RWPE1 (cell line): ENCODE data around the gene GMEB2.

Source experiments
- CTCF ChIA-PET: fragments of 350-600 bp; sonication (Branson Sonifier 250); formaldehyde crosslinking; extraction: SDS; loops from one replicate; lab custom pipeline; 2021; lab: Yijun Ruan, JAX
- POLR2A ChIA-PET: fragments of 400-600 bp; formaldehyde crosslinking; extraction: SDS; loops from one replicate; lab custom pipeline; 2020; ENCODE audit warnings: antibody characterized with exemption; ENCODE audit not compliant: low non-redundant PET; lab: Yijun Ruan, JAX
- DNase-seq: peaks from one replicate; pipeline ENCODE4 v3.0.0; 2012; ENCODE audit warnings: low spot score
- H3K27ac ChIP-seq: fragments of 450-650 bp; 2 replicates; pipeline ENCODE4 v1.5.1; 2017
- TF ChIP-seq, protein P1 (sequence below): fragments of 450-650 bp; conservative IDR thresholded peaks from 2 replicates; pipeline ENCODE4 v1.5.1; 2017; ENCODE audit warnings: low read depth, mild to moderate bottlenecking

Gene GMEB2

GRCh38 chr20:63568170-63568981 is 58.5 kb downstream of the GMEB2 start:
- TF ChIP-seq, protein P1, sequence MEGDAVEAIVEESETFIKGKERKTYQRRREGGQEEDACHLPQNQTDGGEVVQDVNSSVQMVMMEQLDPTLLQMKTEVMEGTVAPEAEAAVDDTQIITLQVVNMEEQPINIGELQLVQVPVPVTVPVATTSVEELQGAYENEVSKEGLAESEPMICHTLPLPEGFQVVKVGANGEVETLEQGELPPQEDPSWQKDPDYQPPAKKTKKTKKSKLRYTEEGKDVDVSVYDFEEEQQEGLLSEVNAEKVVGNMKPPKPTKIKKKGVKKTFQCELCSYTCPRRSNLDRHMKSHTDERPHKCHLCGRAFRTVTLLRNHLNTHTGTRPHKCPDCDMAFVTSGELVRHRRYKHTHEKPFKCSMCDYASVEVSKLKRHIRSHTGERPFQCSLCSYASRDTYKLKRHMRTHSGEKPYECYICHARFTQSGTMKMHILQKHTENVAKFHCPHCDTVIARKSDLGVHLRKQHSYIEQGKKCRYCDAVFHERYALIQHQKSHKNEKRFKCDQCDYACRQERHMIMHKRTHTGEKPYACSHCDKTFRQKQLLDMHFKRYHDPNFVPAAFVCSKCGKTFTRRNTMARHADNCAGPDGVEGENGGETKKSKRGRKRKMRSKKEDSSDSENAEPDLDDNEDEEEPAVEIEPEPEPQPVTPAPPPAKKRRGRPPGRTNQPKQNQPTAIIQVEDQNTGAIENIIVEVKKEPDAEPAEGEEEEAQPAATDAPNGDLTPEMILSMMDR: no peak
- POLR2A ChIA-PET: interaction anchor here (0.6 kb wide), 1 partner anchor 89 kb away, joined by 3 read pairs; no protein-coding TSS in a partner anchor
- CTCF ChIA-PET: interaction anchor here (1.7 kb wide), 1 partner anchor 30 kb away, joined by 7 read pairs; no protein-coding TSS in a partner anchor
- H3K27ac ChIP-seq: peak overlapping the region; percentile 34
- DNase-seq: no peak

DNA sequence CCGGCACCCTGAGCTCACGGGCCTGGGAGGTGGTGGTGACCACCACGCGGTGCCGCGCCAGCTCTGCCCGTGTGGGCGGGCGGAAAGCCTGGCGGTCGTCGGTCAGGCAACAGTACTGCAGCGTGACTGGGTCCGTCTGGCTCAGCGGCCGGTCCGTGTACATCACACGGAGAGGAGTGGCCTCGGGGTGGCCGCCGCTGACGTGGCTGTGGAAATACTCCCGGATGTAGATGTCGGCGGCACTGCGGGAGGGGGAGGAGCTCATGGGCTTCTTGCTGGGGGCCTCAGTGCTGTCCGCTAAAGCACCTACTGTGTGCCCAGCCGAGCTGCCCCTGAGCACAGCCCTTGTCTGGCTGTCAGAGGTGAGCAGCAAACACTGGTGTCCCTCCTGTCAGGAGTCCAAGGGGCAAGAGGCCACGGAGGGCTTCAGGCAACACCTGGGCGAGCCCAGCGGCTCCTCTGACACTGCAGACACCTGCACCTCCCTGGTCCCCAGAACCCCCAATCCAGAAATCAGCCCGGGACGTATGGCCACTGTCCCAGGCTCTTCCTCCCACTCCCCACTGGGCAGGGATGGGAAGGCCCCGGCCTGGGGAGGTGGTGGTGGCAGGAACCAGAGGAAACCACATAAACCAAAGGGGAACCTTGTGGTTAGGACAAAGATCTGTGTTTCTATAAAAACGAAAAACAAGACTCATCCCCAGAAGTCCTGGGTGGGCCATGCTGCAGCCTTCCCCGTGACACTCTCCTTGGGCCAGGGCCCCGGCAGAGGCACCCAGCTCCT is 59.3 kb downstream of the GMEB2 start:
- TF ChIP-seq, protein P1: no peak
- POLR2A ChIA-PET: interaction anchor here (0.9 kb wide), 1 partner anchor 15 kb away, joined by 4 read pairs; no protein-coding TSS in a partner anchor
- H3K27ac ChIP-seq: peak overlapping the region; percentile 34
- DNase-seq: no peak
- CTCF ChIA-PET: interaction anchor here (1.7 kb wide), 1 partner anchor 29 kb away, joined by 7 read pairs; no protein-coding TSS in a partner anchor

DNA sequence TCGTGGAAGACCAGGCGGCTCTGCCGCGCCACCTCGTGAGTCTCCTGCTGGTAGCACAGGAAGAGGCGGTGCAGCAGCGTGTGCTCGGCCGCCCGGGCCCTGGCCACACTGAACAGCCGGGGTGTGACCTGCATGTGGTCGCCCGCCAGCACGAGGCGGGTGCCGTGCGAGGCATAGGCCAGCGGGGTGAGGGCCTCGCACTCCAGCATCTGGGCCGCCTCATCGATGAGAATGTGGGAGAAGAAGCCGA is 59.8 kb downstream of the GMEB2 start:
- CTCF ChIA-PET: no interaction called here
- DNase-seq: no peak
- TF ChIP-seq, protein P1: no peak
- POLR2A ChIA-PET: interaction anchor here (0.9 kb wide), 1 partner anchor 14 kb away, joined by 4 read pairs; no protein-coding TSS in a partner anchor
- H3K27ac ChIP-seq: no peak overlapping the region

GRCh38 chr20:63566395-63567135 is 60.3 kb downstream of the GMEB2 start:
- CTCF ChIA-PET: interaction anchor here (0.6 kb wide), 1 partner anchor 16 kb away, joined by 4 read pairs; no protein-coding TSS in a partner anchor
- TF ChIP-seq, protein P1: no peak
- POLR2A ChIA-PET: no interaction called here
- no peak for DNase-seq
- no peak overlapping the region for H3K27ac ChIP-seq

GRCh38 chr20:63565699-63566335 is 61.1 kb downstream of the GMEB2 start:
- TF ChIP-seq, protein P1: no peak
- ChIA-PET CTCF (interaction anchor here (0.9 kb wide), 1 partner anchor 472 kb away, joined by 6 read pairs; no protein-coding TSS in a partner anchor), POLR2A (no interaction called here)
- no peak for DNase-seq
- H3K27ac ChIP-seq: no peak overlapping the region
